Measurements from ENCODE around the gene OASL. TPM values are rescaled to one million over a fixed set of nuclear protein-coding genes. Genes with fewer than 3 reads are reported as not detected.

OASL gene
- total RNA-seq, 4 donors from 2014 or later, result 5.2 to 18.7 (median 11.5) TPM

GRCh38 chr12:121085506-121086353 lies 46.7 kb upstream of the OASL start:
- in situ Hi-C loops (cut with MboI; ENCODE audit: low pct_ligation_motif_present in 1 of 4, low pct_unique_long_range_greater_than_20kb in 1 of 4, low sequenced_read_pairs in 3 of 4) (no loop called here), intact Hi-C loops (cut with DNase I; ENCODE audit: low total_unique reads) (no loop called here)
- 92% methylated on average over 17 of the region's 17 CpGs; no CpG with 5 or more reads in 1 of the 2 donors for WGBS, 2 donors (ENCODE audit: low coverage in 1 of 2)
- Histone ChIP-seq H3K4me1 (no peaks in the 10 kb centered on the region), H3K36me3 (no peaks in the 10 kb centered on the region), H3K27ac (no peak overlapping the region), H3K4me3 (no peak overlapping the region), H3K9me3 (no peaks in the 10 kb centered on the region), H3K27me3 (no peaks in the 10 kb centered on the region)
- TF ChIP-seq POLR2A (IDR thresholded peaks at IDR 0.05) (no peak), EP300 (IDR thresholded peaks at IDR 0.05; ENCODE audit: low read depth) (no peak), POLR2AphosphoS5 (IDR thresholded peaks at IDR 0.05) (no peak), CTCF (IDR thresholded peaks at IDR 0.05) (no peak)
- DNase-seq, result no peak

DNA sequence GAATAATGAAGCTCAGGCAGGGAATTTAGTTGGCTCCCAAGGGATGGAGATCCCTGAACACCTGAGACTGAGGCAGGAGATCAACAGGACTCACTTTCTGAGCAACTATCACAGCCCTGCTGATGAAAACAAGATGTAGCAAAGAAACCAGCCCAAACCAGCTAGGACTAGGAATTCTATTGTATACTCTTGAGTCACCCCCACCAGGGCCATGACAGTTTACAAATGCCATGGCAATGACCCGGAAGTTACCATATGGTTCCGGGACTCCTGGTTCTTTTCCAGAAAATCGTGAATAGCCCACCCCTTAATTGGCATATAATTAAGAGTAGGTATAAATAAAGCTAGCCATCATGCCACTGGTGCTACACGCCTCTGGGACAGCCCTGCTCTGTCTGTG lies 46.0 kb upstream of the OASL start:
- H3K4me1 ChIP-seq, result no peaks in the 10 kb centered on the region
- intact Hi-C loops (cut with DNase I; ENCODE audit: low total_unique reads) (no loop called here), in situ Hi-C loops (cut with MboI; ENCODE audit: low pct_ligation_motif_present in 1 of 4, low pct_unique_long_range_greater_than_20kb in 1 of 4, low sequenced_read_pairs in 3 of 4) (no loop called here)
- H3K27ac ChIP-seq, result no peak overlapping the region
- H3K9me3 ChIP-seq, result no peaks in the 10 kb centered on the region
- DNase-seq, result no peak
- no peaks in the 10 kb centered on the region for H3K36me3 ChIP-seq
- WGBS, 2 donors (ENCODE audit: low coverage in 1 of 2), result 88% methylated on average over 4 of the region's 4 CpGs; no CpG with 5 or more reads in 1 of the 2 donors
- H3K4me3 ChIP-seq, result no peak overlapping the region
- TF ChIP-seq POLR2A (IDR thresholded peaks at IDR 0.05), result no peak
- TF ChIP-seq CTCF (IDR thresholded peaks at IDR 0.05), result no peak
- no peak for TF ChIP-seq POLR2AphosphoS5 (IDR thresholded peaks at IDR 0.05)
- no peak for TF ChIP-seq EP300 (IDR thresholded peaks at IDR 0.05; ENCODE audit: low read depth)
- no peaks in the 10 kb centered on the region for H3K27me3 ChIP-seq

- Histone ChIP-seq H3K36me3 (no peaks in the 10 kb centered on the region), H3K27ac (no peak overlapping the region), H3K9me3 (no peaks in the 10 kb centered on the region), H3K4me3 (no peak overlapping the region), H3K4me1 (no peaks in the 10 kb centered on the region), H3K27me3 (no peaks in the 10 kb centered on the region)
- in situ Hi-C loops (cut with MboI; ENCODE audit: low pct_ligation_motif_present in 1 of 4, low pct_unique_long_range_greater_than_20kb in 1 of 4, low sequenced_read_pairs in 3 of 4), result no loop called here
- no peak for DNase-seq
- WGBS, 2 donors (ENCODE audit: low coverage in 1 of 2), result 83 to 84% methylated on average over 2 to 3 of the region's 3 CpGs
- intact Hi-C loops (cut with DNase I; ENCODE audit: low total_unique reads), result no loop called here
- TF ChIP-seq POLR2A (IDR thresholded peaks at IDR 0.05) (no peak), POLR2AphosphoS5 (IDR thresholded peaks at IDR 0.05) (no peak), CTCF (IDR thresholded peaks at IDR 0.05) (no peak), EP300 (IDR thresholded peaks at IDR 0.05; ENCODE audit: low read depth) (no peak)
Measured at GRCh38 chr12:121084229-121084628, 45.2 kb upstream of the OASL start.

DNA sequence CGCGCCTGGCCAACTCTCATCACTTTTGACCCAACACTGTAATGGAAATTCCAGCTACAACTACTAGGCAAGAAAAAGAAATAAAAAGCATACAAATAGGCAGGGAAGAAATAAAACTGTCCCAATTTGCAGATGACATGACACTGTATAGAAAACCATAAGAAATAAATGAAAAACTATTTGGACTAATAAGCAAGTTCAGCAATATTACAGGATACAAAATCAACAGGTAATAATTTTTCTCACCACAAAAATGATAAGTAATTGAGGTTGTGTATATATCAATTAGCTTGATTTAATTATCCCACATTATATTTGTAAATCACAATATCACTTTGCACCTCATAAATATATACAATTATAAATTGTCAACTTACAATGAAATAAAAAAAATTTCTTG lies 41.9 kb upstream of the OASL start:
- no peaks in the 10 kb centered on the region for H3K36me3 ChIP-seq
- H3K4me1 ChIP-seq, result no peaks in the 10 kb centered on the region
- 94 to 100% methylated on average over 2 of the region's 2 CpGs for WGBS, 2 donors (ENCODE audit: low coverage in 1 of 2)
- H3K4me3 ChIP-seq, result no peak overlapping the region
- in situ Hi-C loops (cut with MboI; ENCODE audit: low pct_ligation_motif_present in 1 of 4, low pct_unique_long_range_greater_than_20kb in 1 of 4, low sequenced_read_pairs in 3 of 4) (no loop called here), intact Hi-C loops (cut with DNase I; ENCODE audit: low total_unique reads) (no loop called here)
- H3K9me3 ChIP-seq, result no peaks in the 10 kb centered on the region
- TF ChIP-seq POLR2A (IDR thresholded peaks at IDR 0.05) (no peak), POLR2AphosphoS5 (IDR thresholded peaks at IDR 0.05) (no peak), CTCF (IDR thresholded peaks at IDR 0.05) (no peak), EP300 (IDR thresholded peaks at IDR 0.05; ENCODE audit: low read depth) (no peak)
- no peaks in the 10 kb centered on the region for H3K27me3 ChIP-seq
- no peak for DNase-seq
- H3K27ac ChIP-seq, result no peak overlapping the region
